ENCODE data around the gene DDX10. TPM values are rescaled to one million over a fixed set of nuclear protein-coding genes. Genes with fewer than 3 reads are reported as not detected.
"Not testable (repeated sequence)": the region's sequence is repeated elsewhere in the genome, so short reads cannot be mapped to it uniquely, and the experiment has no call there.

DDX10 gene
- polyA plus RNA-seq, 1 donor (not counting 4 experiments of a cell fraction or from before 2014, with no cell fraction given): 32.3 TPM

GRCh38 chr11:108734283-108734682 lies 69.4 kb downstream of the DDX10 start:
- FAIRE-seq (no peak), DNase-seq (ENCODE audit: low read depth, low spot score) (no peak)
- Histone ChIP-seq H3K9ac (ENCODE audit: control insufficient read depth, extremely low read depth, insufficient read depth, low read length) (no peak overlapping the region), H2AFZ (ENCODE audit: control insufficient read depth, low read length) (no peak overlapping the region), H3K4me3 (ENCODE audit: control insufficient read depth in 2 of 3, extremely low read depth in 1 of 3, insufficient read depth in 2 of 3, low read depth in 1 of 3, low read length in 3 of 3) (no peak overlapping the region), H3K4me2 (ENCODE audit: control insufficient read depth, extremely low read depth, insufficient read depth, low read depth, low read length) (no peak overlapping the region), H3K36me3 (ENCODE audit: control insufficient read depth in 2 of 2, extremely low read depth in 1 of 2, insufficient read depth in 2 of 2, low read length in 2 of 2) (peaks cover 0 to 1% of the 10 kb centered on the region in 2 experiments), H3K79me2 (ENCODE audit: control insufficient read depth, insufficient read depth, low read length) (peaks cover 20% of the 10 kb centered on the region), H4K20me1 (ENCODE audit: control insufficient read depth, extremely low read depth, insufficient read depth, low read length) (no peaks in the 10 kb centered on the region), H3K27ac (ENCODE audit: control insufficient read depth, insufficient read depth, low read length) (no peak overlapping the region), H3K27me3 (ENCODE audit: control insufficient read depth, extremely low read depth, insufficient read depth, low read length) (no peaks in the 10 kb centered on the region), H3K9me3 (ENCODE audit: control insufficient read depth, low read depth, low read length) (no peaks in the 10 kb centered on the region), H3K4me1 (ENCODE audit: control insufficient read depth, extremely low read depth, insufficient read depth, low read length) (peaks cover 18% of the 10 kb centered on the region), H3K9me1 (ENCODE audit: control insufficient read depth, extremely low read depth, insufficient read depth, low read length) (no peaks in the 10 kb centered on the region)
- TF ChIP-seq EZH2 (IDR thresholded peaks at IDR 0.05; ENCODE audit: low read length): no peak
- TF ChIP-seq CTCF (optimal IDR thresholded peaks at IDR 0.05 in 1 of 3, IDR thresholded peaks at IDR 0.05 in 1 of 3, conservative IDR thresholded peaks at IDR 0.05 in 1 of 3; ENCODE audit: extremely low read depth in 1 of 3, insufficient read depth in 2 of 3, low read length in 3 of 3): no peak
- dilution Hi-C loops (cut with MboI; ENCODE audit: extremely low pct_ligation_motif_present, low sequenced_read_pairs): no loop called here

- FAIRE-seq (peak; percentile 67), DNase-seq (ENCODE audit: low read depth, low spot score) (no peak)
- Histone ChIP-seq H4K20me1 (ENCODE audit: control insufficient read depth, extremely low read depth, insufficient read depth, low read length) (no peaks in the 10 kb centered on the region), H3K27ac (ENCODE audit: control insufficient read depth, insufficient read depth, low read length) (no peak overlapping the region), H3K9me3 (ENCODE audit: control insufficient read depth, low read depth, low read length) (no peaks in the 10 kb centered on the region), H3K4me2 (ENCODE audit: control insufficient read depth, extremely low read depth, insufficient read depth, low read depth, low read length) (no peak overlapping the region), H3K27me3 (ENCODE audit: control insufficient read depth, extremely low read depth, insufficient read depth, low read length) (no peaks in the 10 kb centered on the region), H3K9me1 (ENCODE audit: control insufficient read depth, extremely low read depth, insufficient read depth, low read length) (no peaks in the 10 kb centered on the region), H3K36me3 (ENCODE audit: control insufficient read depth in 2 of 2, extremely low read depth in 1 of 2, insufficient read depth in 2 of 2, low read length in 2 of 2) (peaks cover 0 to 1% of the 10 kb centered on the region in 2 experiments), H2AFZ (ENCODE audit: control insufficient read depth, low read length) (no peak overlapping the region), H3K79me2 (ENCODE audit: control insufficient read depth, insufficient read depth, low read length) (peaks cover 24% of the 10 kb centered on the region), H3K4me1 (ENCODE audit: control insufficient read depth, extremely low read depth, insufficient read depth, low read length) (peaks cover 18% of the 10 kb centered on the region), H3K9ac (ENCODE audit: control insufficient read depth, extremely low read depth, insufficient read depth, low read length) (no peak overlapping the region), H3K4me3 (ENCODE audit: control insufficient read depth in 2 of 3, extremely low read depth in 1 of 3, insufficient read depth in 2 of 3, low read depth in 1 of 3, low read length in 3 of 3) (no peak overlapping the region)
- peak; percentile 18 to 64 (median 53) for TF ChIP-seq CTCF (optimal IDR thresholded peaks at IDR 0.05 in 1 of 3, IDR thresholded peaks at IDR 0.05 in 1 of 3, conservative IDR thresholded peaks at IDR 0.05 in 1 of 3; ENCODE audit: extremely low read depth in 1 of 3, insufficient read depth in 2 of 3, low read length in 3 of 3)
- no peak for TF ChIP-seq EZH2 (IDR thresholded peaks at IDR 0.05; ENCODE audit: low read length)
- dilution Hi-C loops (cut with MboI; ENCODE audit: extremely low pct_ligation_motif_present, low sequenced_read_pairs): no loop called here
Measured at GRCh38 chr11:108734956-108735559, 70.2 kb downstream of the DDX10 start.

GRCh38 chr11:108740132-108740531 lies 75.3 kb downstream of the DDX10 start:
- H3K4me1 ChIP-seq (ENCODE audit: control insufficient read depth, extremely low read depth, insufficient read depth, low read length); H4K20me1 ChIP-seq (ENCODE audit: control insufficient read depth, extremely low read depth, insufficient read depth, low read length); H3K9me3 ChIP-seq (ENCODE audit: control insufficient read depth, low read depth, low read length); FAIRE-seq; H3K36me3 ChIP-seq (ENCODE audit: control insufficient read depth in 2 of 2, extremely low read depth in 1 of 2, insufficient read depth in 2 of 2, low read length in 2 of 2); DNase-seq (ENCODE audit: low read depth, low spot score); H3K27ac ChIP-seq (ENCODE audit: control insufficient read depth, insufficient read depth, low read length); H3K9ac ChIP-seq (ENCODE audit: control insufficient read depth, extremely low read depth, insufficient read depth, low read length); dilution Hi-C loops (cut with MboI; ENCODE audit: extremely low pct_ligation_motif_present, low sequenced_read_pairs); H3K9me1 ChIP-seq (ENCODE audit: control insufficient read depth, extremely low read depth, insufficient read depth, low read length); H3K27me3 ChIP-seq (ENCODE audit: control insufficient read depth, extremely low read depth, insufficient read depth, low read length); H2AFZ ChIP-seq (ENCODE audit: control insufficient read depth, low read length); H3K4me2 ChIP-seq (ENCODE audit: control insufficient read depth, extremely low read depth, insufficient read depth, low read depth, low read length); H3K4me3 ChIP-seq (ENCODE audit: control insufficient read depth in 2 of 3, extremely low read depth in 1 of 3, insufficient read depth in 2 of 3, low read depth in 1 of 3, low read length in 3 of 3): not testable (repeated sequence)
- peaks cover 29% of the 10 kb centered on the region for H3K79me2 ChIP-seq (ENCODE audit: control insufficient read depth, insufficient read depth, low read length)
